Esophagus (tissue), 2 donors: ENCODE measurements around the gene TACC3. TPM values are rescaled to one million over a fixed set of nuclear protein-coding genes. Genes with fewer than 3 reads are reported as not detected.
"Not testable (repeated sequence)": the region's sequence is repeated elsewhere in the genome, so short reads cannot be mapped to it uniquely, and the experiment has no call there.

Experiments used
- H3K27ac ChIP-seq, 2 donors: one replicate each; pipeline ENCODE4 v1.5.1; 2013; ENCODE audit warnings: low read depth in 2 of 2, mild to moderate bottlenecking in 2 of 2, inconsistent platforms in 1 of 2, low read length in 1 of 2, moderate library complexity in 1 of 2
- H3K27me3 ChIP-seq, 2 donors: one replicate each; pipeline ENCODE4 v1.6.1; 2013; ENCODE audit warnings: low read length in 2 of 2, control low read depth in 1 of 2, mild to moderate bottlenecking in 1 of 2; ENCODE audit not compliant: insufficient read depth in 2 of 2, control insufficient read depth in 1 of 2
- H3K36me3 ChIP-seq, 2 donors: one replicate each; pipeline ENCODE4 v1.6.1; 2013; ENCODE audit warnings: low read length in 1 of 2; ENCODE audit not compliant: control insufficient read depth in 2 of 2, insufficient read depth in 2 of 2
- H3K4me1 ChIP-seq, 2 donors: one replicate each; pipeline ENCODE4 v1.6.1; 2013; ENCODE audit warnings: low read length in 1 of 2; ENCODE audit not compliant: control insufficient read depth in 2 of 2, insufficient read depth in 2 of 2
- H3K4me3 ChIP-seq, 2 donors: one replicate each; pipeline ENCODE4 v1.5.1; 2013; ENCODE audit warnings: low read length in 2 of 2, mild to moderate bottlenecking in 2 of 2, low read depth in 1 of 2, moderate library complexity in 1 of 2
- H3K9me3 ChIP-seq, 2 donors: one replicate each; pipeline ENCODE4 v1.6.1; 2013; ENCODE audit warnings: mild to moderate bottlenecking in 2 of 2, low read depth in 1 of 2, low read length in 1 of 2, moderate library complexity in 1 of 2; ENCODE audit not compliant: control insufficient read depth in 2 of 2, insufficient read depth in 1 of 2
- WGBS, 2 donors: extraction: QIAGEN DNeasy Blood & Tissue Kit; methylation state at CpG; one replicate each; pipeline ENCODE4 v1.1.7; 2013; 5-methylcytosine and 5-hydroxymethylcytosine counted together
- polyA plus RNA-seq, 2 donors: library from polyadenylated mRNA; stranded (reverse); fragments of 200-250 nt; gene quantifications; one replicate each; pipeline ENCODE4 v1.2.3, GENCODE V29; 2013
- donor health status: healthy with polysubstance abuse.
- donor health status: Bipolar disorder and iron deficiency.

Gene TACC3
- polyA plus RNA-seq, 2 donors, result 22.5 to 25.7 TPM

DNA sequence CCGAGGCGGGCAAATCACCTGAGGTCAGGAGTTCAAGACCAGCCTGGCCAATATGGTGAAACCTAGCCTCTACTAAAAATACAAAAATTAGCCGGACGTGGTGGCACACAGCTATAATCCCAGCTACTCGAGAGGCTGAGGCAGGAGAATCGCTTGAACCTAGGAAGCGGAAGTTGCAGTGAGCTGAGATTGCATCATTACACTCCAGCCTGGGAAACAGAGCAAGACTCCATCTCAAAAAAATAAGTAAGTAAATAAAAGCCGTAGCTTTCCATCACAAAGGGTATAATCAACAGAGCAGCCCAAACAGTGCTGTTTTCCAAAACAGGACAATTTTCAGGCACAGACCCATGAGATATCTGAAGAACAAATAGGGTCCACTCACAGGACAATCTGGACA, 19.6 kb upstream of the TACC3 start:
- peaks cover 11 to 21% of the 10 kb centered on the region in 2 donors for H3K36me3 ChIP-seq
- not testable (repeated sequence) for H3K9me3 ChIP-seq, H3K4me3 ChIP-seq, H3K27me3 ChIP-seq, H3K27ac ChIP-seq, H3K4me1 ChIP-seq
- WGBS, 2 donors, result 87 to 94% methylated on average over 8 of the region's 8 CpGs

DNA sequence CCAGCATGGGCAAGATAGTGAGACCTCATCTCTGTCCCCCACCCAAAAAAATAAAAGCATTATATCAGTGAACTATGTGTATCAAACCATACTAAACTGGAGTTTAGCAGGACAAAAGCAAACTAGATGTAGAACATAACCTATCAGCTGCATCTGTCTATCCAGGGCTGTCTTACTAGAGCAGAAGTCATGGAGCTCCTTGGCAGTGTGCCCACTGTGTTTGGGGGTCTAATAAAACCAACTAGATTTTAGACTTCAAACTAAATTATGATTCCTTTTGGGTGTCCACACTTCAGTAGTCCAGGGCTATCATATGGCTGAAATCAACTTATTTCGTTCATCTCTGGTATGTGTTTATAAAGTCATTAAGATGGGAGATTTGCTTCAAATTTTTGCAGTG, 17.5 kb upstream of the TACC3 start:
- 85 to 93% methylated on average over 1 of the region's 1 CpG for WGBS, 2 donors
- H3K4me1 ChIP-seq, result no peaks in the 10 kb centered on the region
- H3K27me3 ChIP-seq, result no peaks in the 10 kb centered on the region
- H3K4me3 ChIP-seq, result no peak overlapping the region
- no peaks in the 10 kb centered on the region for H3K9me3 ChIP-seq
- no peak overlapping the region for H3K27ac ChIP-seq
- peaks cover 10 to 11% of the 10 kb centered on the region in 2 donors for H3K36me3 ChIP-seq

DNA sequence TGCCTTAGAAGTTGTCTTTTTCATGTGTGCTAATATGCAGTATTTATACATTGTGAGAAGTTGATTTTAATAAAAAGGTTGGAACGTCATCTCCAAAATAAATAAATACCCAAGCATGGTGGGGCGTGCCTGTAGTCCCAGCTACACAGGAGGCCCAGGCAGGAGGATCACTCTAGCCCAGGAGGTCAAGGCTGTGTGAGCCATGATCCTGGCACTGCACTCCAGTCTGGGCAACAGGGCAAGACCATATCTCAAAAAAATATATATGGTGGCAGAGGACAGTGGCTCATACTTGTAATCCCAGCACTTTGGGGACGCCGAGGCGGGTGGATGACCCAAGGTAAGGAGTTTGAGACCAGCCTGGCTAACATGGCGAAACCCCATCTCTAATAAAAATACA, 15.6 kb upstream of the TACC3 start:
- 95 to 98% methylated on average over 6 of the region's 6 CpGs for WGBS, 2 donors
- Histone ChIP-seq H3K9me3 (no peaks in the 10 kb centered on the region), H3K4me3 (no peak overlapping the region), H3K4me1 (peaks cover under 1 to 3% of the 10 kb centered on the region in 2 donors), H3K36me3 (peaks cover 7 to 11% of the 10 kb centered on the region in 2 donors), H3K27me3 (no peaks in the 10 kb centered on the region), H3K27ac (no peak overlapping the region)

DNA sequence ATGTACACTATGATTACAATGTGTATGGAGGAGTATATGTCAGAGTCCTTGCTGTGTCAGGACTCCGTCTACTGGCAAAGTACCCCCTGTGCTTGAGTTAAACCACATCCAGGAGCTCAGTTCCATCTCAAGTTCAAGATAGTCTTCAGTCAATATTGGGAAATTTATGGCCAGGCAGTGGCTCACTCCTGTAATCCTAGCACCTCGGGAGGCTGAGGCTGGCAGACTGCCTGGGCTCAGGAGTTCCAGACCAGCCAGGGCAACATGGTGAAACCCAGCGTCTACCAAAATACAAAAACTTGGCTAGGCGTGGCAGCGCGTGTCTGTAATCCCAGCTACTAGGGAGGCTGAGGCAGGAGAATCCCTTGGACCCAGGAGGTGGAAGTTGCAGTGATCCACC, 15.0 kb upstream of the TACC3 start:
- Histone ChIP-seq H3K27me3 (no peaks in the 10 kb centered on the region), H3K4me1 (peaks cover 1 to 3% of the 10 kb centered on the region in 2 donors), H3K4me3 (no peak overlapping the region), H3K9me3 (no peaks in the 10 kb centered on the region), H3K36me3 (peaks cover 7 to 11% of the 10 kb centered on the region in 2 donors), H3K27ac (no peak overlapping the region)
- WGBS, 2 donors, result 81 to 88% methylated on average over 6 of the region's 6 CpGs

DNA sequence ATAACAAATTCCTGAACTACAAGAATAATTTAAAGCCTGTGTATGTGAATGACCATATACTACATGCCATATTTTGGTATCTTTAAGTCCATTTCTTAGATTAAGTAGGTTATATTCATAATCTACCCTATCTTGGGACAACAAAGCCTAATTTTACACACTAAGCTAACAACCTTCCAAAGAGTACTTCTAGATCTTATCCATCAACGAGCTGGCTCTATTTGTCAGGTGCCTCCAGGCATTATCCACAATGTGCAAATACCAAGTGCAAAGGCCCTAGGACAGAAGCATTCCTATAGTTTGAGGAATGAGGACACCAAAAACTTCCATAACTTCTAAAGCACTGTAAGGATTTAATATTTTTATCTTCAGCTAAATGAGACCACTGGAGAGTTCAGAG, 12.7 kb upstream of the TACC3 start:
- 18 to 19% methylated on average over 1 of the region's 1 CpG for whole genome bisulfite sequencing, 2 donors
- Histone ChIP-seq H3K4me1 (peaks cover 3 to 5% of the 10 kb centered on the region in 2 donors), H3K36me3 (peaks cover 7 to 11% of the 10 kb centered on the region in 2 donors), H3K27me3 (no peaks in the 10 kb centered on the region), H3K9me3 (no peaks in the 10 kb centered on the region), H3K27ac (no peak overlapping the region), H3K4me3 (no peak overlapping the region)

DNA sequence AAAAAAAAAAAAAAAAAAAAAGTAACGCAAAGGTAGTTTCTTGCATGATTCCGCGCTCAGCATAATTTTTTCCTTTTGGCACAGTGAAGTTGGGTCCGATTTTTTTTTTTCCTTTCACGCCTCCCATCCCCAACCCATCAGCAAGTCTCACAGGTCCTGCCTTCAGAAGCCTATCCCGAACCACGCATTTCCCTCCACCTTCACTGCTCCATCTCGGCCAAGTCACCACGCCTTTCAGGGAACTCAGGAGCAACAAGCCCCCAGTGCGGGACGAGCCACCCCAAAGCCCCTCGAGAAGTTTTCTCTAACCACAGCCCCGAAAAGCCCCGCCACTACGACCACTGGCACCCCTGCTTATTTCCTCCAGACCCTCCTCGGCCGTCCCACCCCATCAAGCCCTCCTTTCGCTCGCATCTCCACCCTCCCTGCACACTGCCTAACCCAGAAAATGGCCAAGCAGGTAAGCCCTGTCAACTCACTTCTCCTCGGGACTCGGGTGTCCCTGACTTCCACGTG, 10.2 kb upstream of the TACC3 start:
- Histone ChIP-seq H3K9me3 (no peaks in the 10 kb centered on the region), H3K4me1 (peaks cover 3 to 11% of the 10 kb centered on the region in 2 donors), H3K36me3 (peaks cover under 1 to 10% of the 10 kb centered on the region in 2 donors), H3K27ac (peak overlapping the region; percentile 99 to 100), H3K27me3 (no peaks in the 10 kb centered on the region), H3K4me3 (peak overlapping the region; percentile 73 to 87)
- WGBS, 2 donors, result 7 to 11% methylated on average over 22 of the region's 22 CpGs

DNA sequence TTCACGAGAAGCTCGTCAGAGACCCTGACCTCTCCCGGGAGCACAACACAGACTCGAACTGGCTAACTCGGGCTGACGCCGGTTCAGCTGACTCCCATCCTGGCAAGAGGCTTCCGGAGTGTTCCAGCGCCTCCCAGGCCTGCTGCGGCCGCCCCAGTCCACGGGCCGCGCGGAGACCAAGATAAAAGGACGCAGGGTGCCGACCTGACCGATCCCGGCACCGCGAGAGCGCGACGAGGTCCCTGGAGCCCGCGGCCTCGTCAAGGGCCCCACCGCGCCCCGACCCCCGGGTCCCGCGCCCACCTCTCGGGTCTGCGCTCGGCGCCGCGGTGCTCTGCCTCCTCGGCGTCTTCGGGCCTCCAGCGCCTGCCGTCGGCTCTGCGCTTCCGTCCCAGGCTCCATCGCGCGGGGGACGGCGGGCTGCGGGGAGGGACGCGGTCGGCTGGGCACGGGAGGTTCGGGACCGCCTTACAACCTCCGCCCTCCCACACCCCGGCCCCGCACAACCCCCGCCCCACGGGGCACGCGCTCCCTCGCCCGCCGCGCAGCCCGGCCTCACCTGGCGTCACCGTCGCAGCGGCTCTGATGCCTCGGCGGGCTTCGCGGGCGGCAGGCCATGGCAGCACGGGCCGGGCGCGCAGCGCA, 9.6 kb upstream of the TACC3 start:
- peak overlapping the region; percentile 99 to 100 for H3K27ac ChIP-seq
- 0% methylated on average over 81 to 85 of the region's 85 CpGs for WGBS, 2 donors
- peaks cover 3 to 11% of the 10 kb centered on the region in 2 donors for H3K4me1 ChIP-seq

DNA sequence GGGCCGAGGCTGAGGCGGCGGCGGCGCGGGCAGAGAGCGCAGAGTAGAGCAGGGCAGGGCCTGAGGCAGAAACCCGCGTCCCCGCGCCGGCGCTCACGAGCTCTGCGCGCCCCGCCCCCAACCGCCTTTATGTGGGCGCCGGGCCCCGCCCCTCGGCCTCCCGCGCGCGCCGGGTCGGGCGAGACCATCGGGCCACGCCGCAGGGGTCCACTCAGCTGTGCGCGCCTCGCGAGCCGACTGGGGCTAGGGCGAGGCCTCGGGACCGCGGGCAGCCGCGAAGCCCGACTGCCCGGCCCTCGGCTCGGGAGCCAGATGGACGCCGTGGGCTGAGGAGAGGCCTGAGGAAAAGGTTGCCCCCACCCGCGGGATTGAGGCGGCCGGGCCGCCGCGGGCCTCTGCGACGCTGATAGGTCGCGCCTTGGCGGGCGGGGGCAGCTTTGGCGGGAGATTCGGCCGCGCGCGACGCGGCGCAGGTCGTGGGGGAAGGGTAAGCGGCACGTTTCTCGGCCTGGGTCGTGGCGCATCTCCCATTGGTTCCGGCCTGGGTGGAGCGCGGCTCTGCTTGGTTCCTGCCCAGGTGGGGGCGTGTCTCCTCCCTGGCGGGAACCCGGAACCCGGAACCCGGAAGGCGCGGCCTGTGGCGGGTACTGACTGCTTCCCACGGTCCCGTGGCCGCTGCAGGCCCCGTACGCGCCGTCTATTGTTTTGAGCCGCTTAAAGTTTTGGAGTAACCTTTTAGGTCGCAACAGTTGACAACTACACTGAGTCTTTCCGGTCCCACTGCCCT, 8.9 kb upstream of the TACC3 start, which contains the start of gene SLBP:
SLBP (minus strand) TSS at position 104 of the 787 bp plus-strand sequence. CDS start 131 bp downstream, outside the sequence.
- WGBS, 2 donors, result 0 to 1% methylated on average over 85 to 98 of the region's 98 CpGs
- peak within 1 kb of the TSS; percentile 99 to 100 for H3K27ac ChIP-seq
- no peaks in the 10 kb centered on the region for H3K9me3 ChIP-seq
- H3K36me3 ChIP-seq, result peaks cover 2 to 17% of the 10 kb centered on the region in 2 donors
- H3K27me3 ChIP-seq, result no peaks in the 10 kb centered on the region
- peaks cover 3 to 11% of the 10 kb centered on the region in 2 donors for H3K4me1 ChIP-seq
- H3K4me3 ChIP-seq, result peak within 1 kb of the TSS; percentile 73 to 87

More for the DNA sequence above, 9.6 kb upstream of the TACC3 start:
- Histone ChIP-seq H3K4me3 (peak overlapping the region; percentile 73 to 87), H3K27me3 (no peaks in the 10 kb centered on the region), H3K9me3 (no peaks in the 10 kb centered on the region), H3K36me3 (peaks cover 2 to 10% of the 10 kb centered on the region in 2 donors)

DNA sequence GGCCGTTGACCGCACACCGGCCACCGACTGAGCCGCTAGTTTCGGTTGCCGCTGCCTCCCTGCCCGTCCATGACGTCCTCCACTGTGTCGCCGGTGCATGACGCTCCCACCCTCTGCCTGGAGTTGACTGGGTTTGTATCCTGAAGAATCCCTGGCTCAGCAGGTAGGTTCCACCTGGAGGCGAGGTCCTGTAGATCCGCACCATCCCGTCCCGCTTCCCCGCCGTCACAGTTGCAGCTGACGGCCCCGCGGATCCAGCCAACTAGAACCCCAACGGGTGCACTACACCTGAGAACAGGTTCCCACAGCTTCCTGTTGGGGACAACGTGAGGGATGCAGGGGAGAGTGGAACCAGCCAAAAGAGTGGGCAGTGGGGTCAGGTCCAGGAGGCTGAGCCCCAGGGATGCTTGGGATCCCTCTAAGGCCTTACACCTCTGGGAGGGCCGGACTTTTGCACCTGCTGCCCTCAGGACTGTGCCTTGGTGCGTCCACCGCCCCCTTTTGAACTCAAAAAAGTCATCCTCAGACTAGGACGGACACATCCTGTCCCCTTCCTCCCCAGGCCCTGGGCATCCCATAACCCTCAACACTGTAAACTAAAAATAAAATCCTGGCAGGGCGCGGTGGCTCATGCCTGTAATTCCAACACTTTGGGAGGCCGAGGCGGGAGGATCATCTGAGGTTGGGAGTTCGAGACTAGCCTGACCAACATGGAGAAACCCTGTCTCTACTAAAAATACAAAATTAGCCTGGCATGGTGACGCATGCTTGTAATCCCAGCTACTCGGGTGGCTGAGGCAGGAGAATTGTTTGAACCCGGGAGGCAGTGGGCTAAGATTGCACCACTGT, 8.1 kb upstream of the TACC3 start:
- 17% methylated on average over 35 of the region's 35 CpGs for WGBS, 2 donors
- peaks cover 8 to 19% of the 10 kb centered on the region in 2 donors for H3K4me1 ChIP-seq

More for the DNA sequence above, 8.1 kb upstream of the TACC3 start:
- H3K36me3 ChIP-seq, result peaks cover 2 to 25% of the 10 kb centered on the region in 2 donors
- peak overlapping the region; percentile 99 to 100 for H3K27ac ChIP-seq
- H3K27me3 ChIP-seq, result no peaks in the 10 kb centered on the region
- H3K9me3 ChIP-seq, result no peaks in the 10 kb centered on the region
- peak overlapping the region; percentile 73 to 87 for H3K4me3 ChIP-seq
